GM18868 (cell line): ENCODE data around the gene SERPINA5.
"Not testable (repeated sequence)": the region's sequence is repeated elsewhere in the genome, so short reads cannot be mapped to it uniquely, and the experiment has no call there.

Experiments used
- ATAC-seq: cut with Tn5 transposase; IDR thresholded peaks from one replicate; pipeline ENCODE4 v1.9.1; 2021; ENCODE audit warnings: mild to moderate bottlenecking, moderate library complexity; ENCODE audit not compliant: unreplicated experiment

The SERPINA5 gene

GRCh38 chr14:94598816-94599655 lies 17.8 kb downstream of the SERPINA5 start:
- no peak for ATAC-seq

- ATAC-seq = no peak
Observed at GRCh38 chr14:94599656-94600004, 18.4 kb downstream of the SERPINA5 start.

- no peak for ATAC-seq
Observed at GRCh38 chr14:94600148-94600545, 18.9 kb downstream of the SERPINA5 start.

- ATAC-seq = no peak
Observed at GRCh38 chr14:94601884-94602391, 20.7 kb downstream of the SERPINA5 start.

GRCh38 chr14:94602722-94603121 lies 21.5 kb downstream of the SERPINA5 start:
- no peak for ATAC-seq

- ATAC-seq = no peak
Observed at GRCh38 chr14:94605361-94605760, 24.1 kb downstream of the SERPINA5 start.

GRCh38 chr14:94608966-94609365 lies 27.7 kb downstream of the SERPINA5 start:
- ATAC-seq = not testable (repeated sequence)

- no peak for ATAC-seq
Observed at GRCh38 chr14:94611179-94611578, 30.0 kb downstream of the SERPINA5 start.

- no peak for ATAC-seq
Observed at GRCh38 chr14:94612174-94612573, 30.9 kb downstream of the SERPINA5 start, which contains the start of gene SERPINA3. Gene SERPINA3 (plus strand): TSS chr14:94612391. CDS start chr14:94614442, 2,051 bp downstream.

GRCh38 chr14:94612580-94613554 lies 31.6 kb downstream of the SERPINA5 start:
- no peak for ATAC-seq

- ATAC-seq = no peak
Observed at GRCh38 chr14:94613720-94614644, 32.8 kb downstream of the SERPINA5 start.

GRCh38 chr14:94614802-94615201 lies 33.6 kb downstream of the SERPINA5 start:
- ATAC-seq = no peak

- no peak for ATAC-seq
Observed at GRCh38 chr14:94615254-94615653, 34.0 kb downstream of the SERPINA5 start.

- no peak for ATAC-seq
Observed at GRCh38 chr14:94615823-94616570, 34.8 kb downstream of the SERPINA5 start.

GRCh38 chr14:94617366-94617941 lies 36.2 kb downstream of the SERPINA5 start:
- no peak for ATAC-seq

GRCh38 chr14:94617988-94618822 lies 37.0 kb downstream of the SERPINA5 start:
- no peak for ATAC-seq

GRCh38 chr14:94619297-94619696 lies 38.1 kb downstream of the SERPINA5 start:
- ATAC-seq = no peak

GRCh38 chr14:94620597-94620996 lies 39.4 kb downstream of the SERPINA5 start:
- ATAC-seq = no peak
